ENCODE measurements around the gene MCTP1.

GRCh38 chr5:95224701-95225459 is 60.0 kb downstream of the MCTP1 start:
- TF ChIP-seq CTCF (IDR thresholded peaks at IDR 0.05 in 2 of 3, conservative IDR thresholded peaks at IDR 0.05 in 1 of 3; ENCODE audit: borderline replicate concordance in 1 of 3, insufficient read depth in 1 of 3, low read depth in 2 of 3, low read length in 2 of 3) (no peak), JUND (IDR thresholded peaks at IDR 0.05) (no peak), CEBPB (IDR thresholded peaks at IDR 0.05; ENCODE audit: low read depth) (no peak), POLR2A (IDR thresholded peaks at IDR 0.05; ENCODE audit: borderline replicate concordance, extremely low read depth, insufficient read depth, insufficient read length) (no peak)

Measured in HCT116 (cell line).